ENCODE results near the gene TTC23.

TTC23 gene

GRCh38 chr15:99282121-99282520, 32.7 kb upstream of the TTC23 start:
- no peak overlapping the region for H3K27ac ChIP-seq (replicated peaks)
- no peaks in the 10 kb centered on the region for H3K27me3 ChIP-seq (ENCODE audit: insufficient read depth, poor library complexity, severe bottlenecking)
- no peak overlapping the region for H3K4me3 ChIP-seq (replicated peaks; ENCODE audit: insufficient read depth, low read length)
- no peak for DNase-seq (ENCODE audit: low read depth in 1 of 2, low spot score in 1 of 2)
- TF ChIP-seq GABPA (IDR thresholded peaks at IDR 0.05; ENCODE audit: low read depth) (no peak), REST (IDR thresholded peaks at IDR 0.05; ENCODE audit: insufficient replicate concordance, low read depth) (no peak), SPI1 (IDR thresholded peaks at IDR 0.05; ENCODE audit: borderline replicate concordance, low read depth) (no peak), CTCF (IDR thresholded peaks at IDR 0.05; ENCODE audit: insufficient read depth, low read length) (no peak), POLR2AphosphoS5 (IDR thresholded peaks at IDR 0.05; ENCODE audit: low read depth) (no peak)

GRCh38 chr15:99279827-99280226, 30.4 kb upstream of the TTC23 start:
- Histone ChIP-seq H3K27ac (replicated peaks) (peak overlapping the region; percentile 17; the same call in 1 of the 2 replicates), H3K4me3 (replicated peaks; ENCODE audit: insufficient read depth, low read length) (no peak overlapping the region), H3K27me3 (ENCODE audit: insufficient read depth, poor library complexity, severe bottlenecking) (no peaks in the 10 kb centered on the region)
- TF ChIP-seq CTCF (IDR thresholded peaks at IDR 0.05; ENCODE audit: insufficient read depth, low read length) (no peak), GABPA (IDR thresholded peaks at IDR 0.05; ENCODE audit: low read depth) (no peak), POLR2AphosphoS5 (IDR thresholded peaks at IDR 0.05; ENCODE audit: low read depth) (no peak), REST (IDR thresholded peaks at IDR 0.05; ENCODE audit: insufficient replicate concordance, low read depth) (no peak), SPI1 (IDR thresholded peaks at IDR 0.05; ENCODE audit: borderline replicate concordance, low read depth) (no peak)
- DNase-seq (ENCODE audit: low read depth in 1 of 2, low spot score in 1 of 2): no peak

- H3K27me3 ChIP-seq (ENCODE audit: insufficient read depth, poor library complexity, severe bottlenecking): no peaks in the 10 kb centered on the region
- peak in 1 of 2 experiments; percentile 8 for DNase-seq (ENCODE audit: low read depth in 1 of 2, low spot score in 1 of 2)
- no peak overlapping the region for H3K4me3 ChIP-seq (replicated peaks; ENCODE audit: insufficient read depth, low read length)
- peak overlapping the region; percentile 17; the same call in 1 of the 2 replicates for H3K27ac ChIP-seq (replicated peaks)
- no peak for TF ChIP-seq REST (IDR thresholded peaks at IDR 0.05; ENCODE audit: insufficient replicate concordance, low read depth)
- TF ChIP-seq POLR2AphosphoS5 (IDR thresholded peaks at IDR 0.05; ENCODE audit: low read depth): no peak
- TF ChIP-seq GABPA (IDR thresholded peaks at IDR 0.05; ENCODE audit: low read depth): no peak
- TF ChIP-seq CTCF (IDR thresholded peaks at IDR 0.05; ENCODE audit: insufficient read depth, low read length): no peak
- TF ChIP-seq SPI1 (IDR thresholded peaks at IDR 0.05; ENCODE audit: borderline replicate concordance, low read depth): no peak
Observed at GRCh38 chr15:99279290-99279689, 29.9 kb upstream of the TTC23 start.
